Gastroesophageal sphincter (tissue), 3 donors: ENCODE results near the gene ZBTB16.

ENCODE experiments used
- POLR2A ChIP-seq, 2 donors: fragments of 450-650 bp; IDR thresholded peaks; one replicate each; pipeline ENCODE4 v1.6.1; 2017; ENCODE audit warnings: antibody characterized with exemption in 2 of 2, mild to moderate bottlenecking in 2 of 2, moderate library complexity in 1 of 2
- TF ChIP-seq, protein P1 (sequence below), 4 experiments: fragments of 200-600 bp in 2 of 4; fragments of 450-650 bp in 2 of 4; sonication (generic) in 1 of 4; IDR thresholded peaks; one replicate each; pipeline ENCODE4 v1.5.1; 2017 to 2019; ENCODE audit warnings: antibody characterized with exemption in 4 of 4, mild to moderate bottlenecking in 2 of 4, moderate library complexity in 2 of 4

DNA sequence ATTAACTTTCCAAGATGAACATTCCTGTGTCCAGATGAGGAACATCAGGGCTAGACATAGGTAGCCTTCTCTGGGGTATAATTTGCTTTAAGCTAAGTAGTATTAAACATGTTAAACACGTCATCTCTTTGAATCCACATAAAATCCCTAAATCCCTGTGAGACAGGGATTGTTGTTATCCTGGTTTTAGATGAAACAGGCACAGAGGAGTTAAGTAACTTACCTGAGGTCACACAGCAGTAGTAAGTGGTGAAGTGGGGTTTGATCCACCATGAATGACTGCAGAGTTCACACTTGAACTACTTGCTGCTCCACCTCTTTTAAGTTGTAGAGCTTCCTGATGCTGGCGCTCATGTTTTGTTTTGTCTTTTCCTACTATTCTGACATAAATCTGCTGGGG is 154.1 kb downstream of the ZBTB16 start:
- TF ChIP-seq, protein P1, sequence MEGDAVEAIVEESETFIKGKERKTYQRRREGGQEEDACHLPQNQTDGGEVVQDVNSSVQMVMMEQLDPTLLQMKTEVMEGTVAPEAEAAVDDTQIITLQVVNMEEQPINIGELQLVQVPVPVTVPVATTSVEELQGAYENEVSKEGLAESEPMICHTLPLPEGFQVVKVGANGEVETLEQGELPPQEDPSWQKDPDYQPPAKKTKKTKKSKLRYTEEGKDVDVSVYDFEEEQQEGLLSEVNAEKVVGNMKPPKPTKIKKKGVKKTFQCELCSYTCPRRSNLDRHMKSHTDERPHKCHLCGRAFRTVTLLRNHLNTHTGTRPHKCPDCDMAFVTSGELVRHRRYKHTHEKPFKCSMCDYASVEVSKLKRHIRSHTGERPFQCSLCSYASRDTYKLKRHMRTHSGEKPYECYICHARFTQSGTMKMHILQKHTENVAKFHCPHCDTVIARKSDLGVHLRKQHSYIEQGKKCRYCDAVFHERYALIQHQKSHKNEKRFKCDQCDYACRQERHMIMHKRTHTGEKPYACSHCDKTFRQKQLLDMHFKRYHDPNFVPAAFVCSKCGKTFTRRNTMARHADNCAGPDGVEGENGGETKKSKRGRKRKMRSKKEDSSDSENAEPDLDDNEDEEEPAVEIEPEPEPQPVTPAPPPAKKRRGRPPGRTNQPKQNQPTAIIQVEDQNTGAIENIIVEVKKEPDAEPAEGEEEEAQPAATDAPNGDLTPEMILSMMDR (IDR thresholded peaks at IDR 0.05), result no peak
- TF ChIP-seq POLR2A (IDR thresholded peaks at IDR 0.05), result no peak
